ENCODE results near the gene IREB2. TPM values are rescaled to one million over a fixed set of nuclear protein-coding genes. Genes with fewer than 3 reads are reported as not detected.
"Not testable (repeated sequence)": the region's sequence is repeated elsewhere in the genome, so short reads cannot be mapped to it uniquely, and the experiment has no call there.

IREB2 gene
- total and polyA plus RNA-seq, 2 donors (not counting 3 experiments of a cell fraction or from before 2014, with no cell fraction given): 12.7 to 51.4 TPM

DNA sequence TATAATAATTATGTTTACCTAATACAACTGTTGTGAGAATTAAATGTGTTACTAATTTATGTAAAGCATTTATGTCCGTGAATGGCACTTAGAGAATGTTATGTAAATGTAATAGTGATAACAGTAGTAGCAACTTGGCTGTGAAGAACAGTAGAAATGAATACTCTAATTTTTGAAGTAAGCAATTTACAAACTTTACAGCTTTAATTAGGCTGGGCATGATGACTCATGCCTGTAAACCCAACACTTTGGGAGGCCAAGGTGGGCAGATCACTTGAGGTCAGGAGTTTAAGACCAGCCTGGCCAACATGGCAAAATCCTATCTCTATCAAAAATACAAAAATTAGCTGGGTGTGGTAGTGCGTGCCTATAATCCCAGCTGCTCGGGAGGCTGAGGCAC, 33.9 kb upstream of the IREB2 start:
- no TSS peak for BruUV-seq (replicated peaks)
- intact Hi-C loops (cut with micrococcal nuclease) (no loop called here), dilution Hi-C loops (cut with MboI; ENCODE audit: extremely low pct_ligation_motif_present, low sequenced_read_pairs) (no loop called here)
- Histone ChIP-seq H3K4me2 (ENCODE audit: insufficient read depth, low read length) (no peak overlapping the region), H3K4me1 (ENCODE audit: control insufficient read depth, extremely low read depth, insufficient read depth, low read length) (no peaks in the 10 kb centered on the region), H3K27me3 (ENCODE audit: control insufficient read depth in 2 of 2, insufficient read depth in 2 of 2, low read length in 2 of 2) (peaks cover 12 to 17% of the 10 kb centered on the region in 2 experiments), H2AFZ (ENCODE audit: low read depth, low read length) (no peak overlapping the region), H3K4me3 (replicated peaks in 1 of 3; ENCODE audit: insufficient read depth in 1 of 3, low read depth in 1 of 3, low read length in 3 of 3) (no peak overlapping the region), H4K20me1 (replicated peaks; ENCODE audit: control insufficient read depth, extremely low read depth, insufficient read depth, low read length) (no peaks in the 10 kb centered on the region), H3K36me3 (ENCODE audit: control insufficient read depth in 2 of 2, extremely low read depth in 1 of 2, insufficient read depth in 2 of 2, low read length in 2 of 2) (no peaks in the 10 kb centered on the region), H3K79me2 (ENCODE audit: control insufficient read depth, insufficient read depth, low read length) (no peaks in the 10 kb centered on the region), H3K9me3 (replicated peaks; ENCODE audit: control insufficient read depth, insufficient read depth, low read length) (no peaks in the 10 kb centered on the region), H3K9me1 (replicated peaks; ENCODE audit: control insufficient read depth, extremely low read depth, insufficient read depth, low read length) (no peaks in the 10 kb centered on the region), H3K9ac (replicated peaks; ENCODE audit: extremely low read depth, insufficient read depth, low read length) (no peak overlapping the region), H3K27ac (ENCODE audit: insufficient read depth, low read depth, low read length) (no peak overlapping the region)
- DNase-seq (ENCODE audit: low read depth, low spot score) (no peak), FAIRE-seq (no peak)
- POLR2A ChIA-PET: no interaction called here
- TF ChIP-seq EZH2 (IDR thresholded peaks at IDR 0.05; ENCODE audit: borderline replicate concordance, low read depth, low read length, severe bottlenecking) (no peak), POLR2A (IDR thresholded peaks at IDR 0.05; ENCODE audit: low read depth, low read length) (no peak), FOS (IDR thresholded peaks at IDR 0.05; ENCODE audit: borderline replicate concordance, insufficient read depth, low read length) (no peak), JUN (IDR thresholded peaks at IDR 0.05; ENCODE audit: borderline replicate concordance, insufficient read depth, insufficient read length, low read depth) (no peak), GATA2 (IDR thresholded peaks at IDR 0.05; ENCODE audit: insufficient read depth, insufficient read length, low read depth, low read length) (no peak), MYC (IDR thresholded peaks at IDR 0.05; ENCODE audit: low read depth, low read length) (no peak), POLR2AphosphoS5 (IDR thresholded peaks at IDR 0.05; ENCODE audit: insufficient read depth, low read depth, low read length) (no peak)
- TF ChIP-seq, protein P1, sequence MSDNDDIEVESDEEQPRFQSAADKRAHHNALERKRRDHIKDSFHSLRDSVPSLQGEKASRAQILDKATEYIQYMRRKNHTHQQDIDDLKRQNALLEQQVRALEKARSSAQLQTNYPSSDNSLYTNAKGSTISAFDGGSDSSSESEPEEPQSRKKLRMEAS (IDR thresholded peaks at IDR 0.05; ENCODE audit: insufficient read depth, insufficient read length): no peak
- TF ChIP-seq, protein P2, sequence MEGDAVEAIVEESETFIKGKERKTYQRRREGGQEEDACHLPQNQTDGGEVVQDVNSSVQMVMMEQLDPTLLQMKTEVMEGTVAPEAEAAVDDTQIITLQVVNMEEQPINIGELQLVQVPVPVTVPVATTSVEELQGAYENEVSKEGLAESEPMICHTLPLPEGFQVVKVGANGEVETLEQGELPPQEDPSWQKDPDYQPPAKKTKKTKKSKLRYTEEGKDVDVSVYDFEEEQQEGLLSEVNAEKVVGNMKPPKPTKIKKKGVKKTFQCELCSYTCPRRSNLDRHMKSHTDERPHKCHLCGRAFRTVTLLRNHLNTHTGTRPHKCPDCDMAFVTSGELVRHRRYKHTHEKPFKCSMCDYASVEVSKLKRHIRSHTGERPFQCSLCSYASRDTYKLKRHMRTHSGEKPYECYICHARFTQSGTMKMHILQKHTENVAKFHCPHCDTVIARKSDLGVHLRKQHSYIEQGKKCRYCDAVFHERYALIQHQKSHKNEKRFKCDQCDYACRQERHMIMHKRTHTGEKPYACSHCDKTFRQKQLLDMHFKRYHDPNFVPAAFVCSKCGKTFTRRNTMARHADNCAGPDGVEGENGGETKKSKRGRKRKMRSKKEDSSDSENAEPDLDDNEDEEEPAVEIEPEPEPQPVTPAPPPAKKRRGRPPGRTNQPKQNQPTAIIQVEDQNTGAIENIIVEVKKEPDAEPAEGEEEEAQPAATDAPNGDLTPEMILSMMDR (IDR thresholded peaks at IDR 0.05; ENCODE audit: extremely low read depth in 1 of 2, insufficient read depth in 1 of 2, low read depth in 1 of 2, low read length in 2 of 2): no peak
- CTCF ChIA-PET: interaction anchor here (0.7 to 3.7 kb wide), 3 partner anchors 12 to 47 kb away, joined by 4 to 13 read pairs (median 5); no protein-coding TSS in a partner anchor

GRCh38 chr15:78404796-78405195, 33.2 kb upstream of the IREB2 start:
- H3K4me3 ChIP-seq (replicated peaks in 1 of 3; ENCODE audit: insufficient read depth in 1 of 3, low read depth in 1 of 3, low read length in 3 of 3); DNase-seq (ENCODE audit: low read depth, low spot score); H3K27ac ChIP-seq (ENCODE audit: insufficient read depth, low read depth, low read length); FAIRE-seq; H3K79me2 ChIP-seq (ENCODE audit: control insufficient read depth, insufficient read depth, low read length); POLR2A ChIA-PET; H2AFZ ChIP-seq (ENCODE audit: low read depth, low read length); H3K4me1 ChIP-seq (ENCODE audit: control insufficient read depth, extremely low read depth, insufficient read depth, low read length); BruUV-seq (replicated peaks); intact Hi-C loops (cut with micrococcal nuclease); H3K9me3 ChIP-seq (replicated peaks; ENCODE audit: control insufficient read depth, insufficient read depth, low read length); H3K36me3 ChIP-seq (ENCODE audit: control insufficient read depth in 2 of 2, extremely low read depth in 1 of 2, insufficient read depth in 2 of 2, low read length in 2 of 2); H4K20me1 ChIP-seq (replicated peaks; ENCODE audit: control insufficient read depth, extremely low read depth, insufficient read depth, low read length); H3K9ac ChIP-seq (replicated peaks; ENCODE audit: extremely low read depth, insufficient read depth, low read length); H3K9me1 ChIP-seq (replicated peaks; ENCODE audit: control insufficient read depth, extremely low read depth, insufficient read depth, low read length); H3K4me2 ChIP-seq (ENCODE audit: insufficient read depth, low read length); dilution Hi-C loops (cut with MboI; ENCODE audit: extremely low pct_ligation_motif_present, low sequenced_read_pairs): not testable (repeated sequence)
- H3K27me3 ChIP-seq (ENCODE audit: control insufficient read depth in 2 of 2, insufficient read depth in 2 of 2, low read length in 2 of 2): peaks cover 10 to 18% of the 10 kb centered on the region in 2 experiments
- CTCF ChIA-PET: interaction anchor here (1.4 to 3.7 kb wide), 2 partner anchors 11 to 18 kb away, joined by 5 to 13 read pairs; no protein-coding TSS in a partner anchor

All from endothelial cell of umbilical vein (primary cell).